Activated T-helper 1 cell treated with anti-CD3 and anti-CD28 coated beads, Interleukin-2, amount 50 U/mL, for 16 hours (primary cell): ENCODE measurements around the gene SLCO2A1.

Source experiments
- DNase-seq, 2 donors: peaks; one replicate each; pipeline ENCODE4 v3.0.0-alpha.2; 2020; ENCODE audit warnings: low read depth in 1 of 2, low spot score in 1 of 2

SLCO2A1 gene

DNA sequence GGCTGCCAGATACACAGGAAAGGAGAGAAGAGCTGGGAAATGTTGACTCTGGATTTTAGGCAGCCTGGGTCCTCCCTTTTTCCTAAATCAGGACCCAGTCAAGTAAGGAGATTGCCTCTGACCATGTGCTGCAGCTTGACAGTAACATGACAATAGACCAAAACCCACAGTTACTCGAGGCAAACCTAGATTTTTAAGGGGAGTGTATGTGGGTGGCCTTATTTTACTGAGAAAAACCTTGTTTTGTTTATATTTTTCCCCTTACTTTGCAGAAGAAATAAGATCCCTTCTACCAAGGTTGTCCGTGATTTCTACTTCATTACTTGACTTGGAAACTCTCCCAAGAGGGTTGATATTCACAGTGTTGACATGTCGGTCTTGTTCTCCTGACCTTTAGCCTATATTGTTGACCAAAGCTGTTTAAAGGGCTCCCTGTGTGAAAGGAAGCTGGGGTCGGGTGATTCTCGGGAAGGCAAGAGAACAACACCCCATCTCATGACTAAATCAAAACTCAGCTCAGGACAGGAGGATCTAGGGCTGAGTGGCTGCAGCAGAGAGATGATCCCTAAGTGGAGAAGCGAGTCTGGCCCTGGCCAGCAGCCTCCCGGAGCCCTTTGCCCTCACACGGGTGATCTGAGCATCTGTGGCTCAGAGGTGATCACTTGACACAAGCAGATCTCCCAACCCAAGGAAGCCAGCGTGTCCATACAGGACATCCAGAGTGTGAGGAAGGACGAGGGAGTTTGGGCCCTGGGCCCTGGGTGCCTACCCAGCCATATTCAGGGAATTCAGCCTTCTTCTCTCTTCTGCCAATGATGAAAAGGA is 31.0 kb upstream of the SLCO2A1 start:
- DNase-seq, result no peak

DNA sequence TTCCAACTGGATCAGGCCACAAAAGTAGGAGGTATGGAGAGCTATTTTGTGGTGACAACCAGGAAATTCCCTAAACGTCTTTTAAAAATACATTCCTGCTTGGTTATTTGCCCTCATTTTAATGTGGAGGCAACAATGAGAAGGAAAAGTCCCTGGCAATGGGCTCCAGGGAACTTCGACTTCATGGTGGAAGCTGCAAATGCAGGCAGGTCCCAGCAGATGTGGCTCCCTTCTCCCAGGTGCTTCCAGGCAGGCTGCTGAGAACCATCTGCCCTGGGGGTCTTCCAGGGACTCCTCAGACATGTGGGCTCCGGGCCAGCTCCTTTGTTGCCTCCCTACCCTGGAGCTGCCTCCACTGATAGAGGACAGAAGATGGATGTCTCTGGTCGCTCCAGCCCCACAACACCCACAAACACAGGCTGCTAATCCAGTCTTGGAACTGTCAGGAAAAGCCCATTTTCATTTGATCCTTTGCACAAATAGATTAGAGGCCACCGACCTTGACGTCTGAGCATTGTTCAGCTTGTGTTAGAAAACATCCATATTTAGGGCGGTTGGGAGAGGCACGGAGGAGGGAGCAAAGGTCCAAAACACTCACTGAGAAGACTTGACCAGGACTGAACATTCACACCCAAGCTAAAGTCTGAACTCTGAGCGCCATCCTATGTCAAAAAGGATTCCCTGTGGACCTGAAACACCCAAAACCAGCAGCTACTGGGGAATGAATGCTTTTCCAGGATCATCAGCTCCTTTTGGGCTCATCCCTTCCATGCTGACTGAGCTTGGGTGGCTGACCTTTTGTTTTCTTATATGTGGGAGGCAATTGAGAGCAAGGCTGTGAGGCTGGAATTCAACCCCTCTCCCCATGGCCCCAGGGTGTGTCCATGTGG is 30.2 kb upstream of the SLCO2A1 start:
- no peak for DNase-seq

DNA sequence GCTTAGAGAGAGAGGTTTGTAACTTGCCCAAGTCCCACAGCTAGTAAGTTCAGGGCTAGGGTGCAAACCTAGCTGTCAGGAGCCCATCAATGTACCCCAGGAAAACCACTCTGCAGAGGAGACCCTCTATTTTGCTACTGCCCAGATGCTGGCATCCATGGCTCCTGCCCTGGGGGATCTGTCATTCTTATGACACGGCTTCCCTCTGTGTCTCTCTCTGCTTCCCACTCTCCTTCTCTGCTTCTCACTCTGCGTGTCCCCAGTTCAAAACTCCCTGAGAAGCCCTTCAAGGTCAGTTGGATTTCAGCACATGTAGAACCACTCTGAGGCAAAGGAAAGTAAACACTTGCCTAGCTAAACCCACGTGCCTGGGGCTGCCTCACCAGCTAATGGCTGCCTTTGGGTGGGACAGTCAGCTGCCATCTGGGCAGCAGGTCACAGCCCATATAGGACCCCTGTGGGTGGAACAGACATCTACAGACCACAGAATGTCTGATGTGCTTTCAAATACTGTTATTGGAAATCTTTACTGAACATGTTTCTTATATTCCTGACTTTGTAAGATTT is 29.4 kb upstream of the SLCO2A1 start:
- no peak for DNase-seq

DNA sequence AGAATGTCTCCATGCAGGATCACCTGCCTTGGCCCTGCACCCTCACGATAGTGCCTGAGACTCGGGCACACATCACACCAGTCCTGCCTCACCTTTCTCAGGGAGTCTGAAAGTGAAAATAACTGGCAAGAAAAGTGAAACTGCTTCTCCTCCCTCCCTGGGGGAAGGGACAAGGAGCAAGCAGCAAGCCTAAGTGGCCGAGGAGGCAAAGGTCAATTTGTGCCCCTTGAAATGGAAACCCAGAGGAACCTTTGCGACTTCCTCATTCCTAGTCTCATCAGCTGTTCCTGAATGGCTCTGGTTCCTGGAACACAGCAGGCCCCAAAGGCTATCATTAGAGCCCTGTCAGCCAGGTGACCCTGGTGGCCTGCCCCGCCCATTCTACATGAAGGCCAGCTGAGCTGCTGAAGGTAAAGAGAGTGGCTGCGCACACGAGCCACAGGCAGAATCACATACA is 28.0 kb upstream of the SLCO2A1 start:
- no peak for DNase-seq

DNA sequence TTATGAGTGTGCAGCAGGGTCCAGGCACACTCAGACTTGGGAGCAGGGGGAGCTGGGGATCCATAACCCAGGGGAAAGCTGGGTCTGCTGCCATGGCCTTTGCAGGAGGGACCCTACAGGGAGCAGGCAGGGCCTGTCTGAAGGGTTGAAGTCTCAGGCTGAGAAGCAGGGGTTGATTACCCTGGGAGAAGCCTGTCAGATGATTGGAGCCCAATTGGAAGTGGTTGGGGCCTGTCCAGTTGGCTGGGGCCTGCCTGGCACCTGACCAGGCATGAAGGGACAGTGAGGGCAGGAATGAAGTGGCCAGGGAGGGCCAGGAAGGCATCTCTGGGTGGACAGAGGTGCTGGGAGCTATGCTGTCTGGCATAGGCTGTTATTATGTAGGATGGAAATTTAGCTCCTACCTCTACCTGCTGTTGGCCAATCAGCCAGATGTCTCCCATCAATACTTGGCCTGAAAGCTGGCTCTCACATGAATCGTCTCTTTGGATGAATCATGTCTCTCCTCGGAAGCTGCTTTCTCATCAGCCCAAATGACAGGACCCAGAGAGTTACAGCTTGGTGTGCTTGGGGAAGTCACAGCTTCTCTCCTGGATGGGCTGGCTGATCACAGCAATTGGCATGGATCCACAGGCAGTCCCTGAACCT is 27.4 kb upstream of the SLCO2A1 start:
- no peak for DNase-seq

DNA sequence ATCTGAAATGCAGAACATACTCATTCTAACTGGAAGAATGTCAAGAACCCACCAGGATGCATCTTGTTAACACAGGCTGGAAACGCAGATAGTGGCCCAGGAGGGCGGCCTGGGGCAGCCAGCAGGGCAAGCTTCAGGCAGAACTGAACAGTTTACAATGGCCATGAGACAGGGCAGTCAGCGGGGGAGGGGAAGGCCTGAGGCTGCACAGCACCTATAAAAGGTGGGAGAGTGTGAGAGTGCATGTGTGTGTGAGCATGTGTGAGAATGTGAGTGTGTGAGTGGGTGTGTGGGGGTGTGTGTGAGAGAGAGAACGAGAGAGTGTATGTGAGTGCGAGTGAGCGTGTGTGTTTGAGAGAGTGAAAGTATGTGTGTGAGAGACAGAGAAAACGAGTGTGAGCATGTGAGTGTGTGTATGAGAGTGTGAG is 26.8 kb upstream of the SLCO2A1 start:
- DNase-seq, result no peak

DNA sequence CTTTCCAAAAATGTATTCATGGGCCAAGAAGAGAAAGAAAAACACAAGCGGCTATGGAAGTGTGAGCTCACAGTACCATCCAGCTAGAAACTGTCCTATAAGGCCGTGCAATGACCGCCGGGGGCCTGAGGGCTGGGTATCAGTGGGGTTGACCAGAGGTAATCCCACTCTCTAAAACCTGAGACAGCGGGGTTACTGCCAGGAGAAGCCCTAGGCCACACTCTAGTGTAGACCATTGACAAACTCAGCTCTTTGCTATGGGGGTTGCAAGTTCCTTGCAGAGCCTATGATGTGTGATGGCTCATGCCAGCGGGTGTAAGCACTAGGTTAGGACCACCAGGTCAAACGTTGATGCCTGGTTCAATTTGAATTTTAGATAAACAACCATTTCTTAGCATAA is 25.9 kb upstream of the SLCO2A1 start:
- DNase-seq, result no peak

DNA sequence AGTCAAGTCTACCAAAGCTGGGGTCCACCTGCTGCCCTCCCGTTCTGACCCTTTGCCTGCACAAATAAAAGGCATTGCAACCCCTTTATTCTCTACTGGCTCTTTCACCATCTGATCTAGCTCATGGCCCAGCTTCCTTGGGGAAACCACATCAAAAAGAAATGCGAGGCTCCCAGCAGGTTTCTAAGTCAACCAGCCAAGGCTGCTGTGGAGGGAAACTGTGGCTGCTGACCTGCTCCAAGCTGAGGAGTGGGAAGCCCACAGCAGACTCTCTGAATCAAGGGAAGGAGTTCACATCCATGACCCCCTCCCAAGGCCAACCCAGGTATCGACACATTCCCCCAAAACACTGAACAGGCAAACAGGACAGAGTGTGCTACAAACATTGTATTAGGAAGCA is 25.2 kb upstream of the SLCO2A1 start:
- DNase-seq, result no peak

DNA sequence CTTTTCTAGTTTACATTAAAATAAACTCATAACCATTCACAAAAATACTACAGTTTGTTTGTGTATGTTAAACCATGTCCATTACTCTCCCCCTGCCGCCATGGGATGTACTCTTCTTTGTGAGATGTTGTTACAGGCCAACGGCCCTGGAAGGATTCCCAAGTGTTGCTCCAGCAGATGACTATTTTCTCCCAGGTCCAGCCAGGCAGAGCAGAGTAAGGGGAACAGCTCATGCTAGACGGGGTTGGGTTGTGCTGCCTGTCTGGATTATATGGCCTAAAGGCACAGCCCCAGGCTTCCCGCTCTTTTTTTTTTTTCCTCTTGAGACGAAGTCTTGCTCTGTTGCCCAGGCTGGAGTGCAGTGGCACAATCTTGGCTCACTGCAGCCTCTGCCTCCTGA is 24.5 kb upstream of the SLCO2A1 start:
- no peak for DNase-seq

DNA sequence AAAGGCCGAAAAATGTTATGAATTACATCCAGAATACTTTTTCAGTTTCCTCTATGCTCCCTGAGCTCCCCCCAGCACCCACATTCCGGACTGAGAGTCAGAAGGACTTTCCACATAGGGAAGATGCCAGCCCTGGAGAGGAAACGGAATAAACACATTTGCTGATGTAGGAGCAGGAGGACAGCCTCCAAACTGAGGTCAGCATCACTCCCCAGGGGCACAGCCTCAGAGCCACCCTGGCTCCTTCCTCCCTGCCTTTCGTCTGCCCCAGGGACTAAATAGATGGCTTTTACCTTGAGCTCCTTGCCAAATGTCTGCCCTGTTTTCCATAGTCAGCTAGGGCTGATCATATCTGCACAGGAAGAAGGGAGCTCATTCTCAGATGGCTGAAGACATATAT is 22.6 kb upstream of the SLCO2A1 start:
- no peak for DNase-seq

DNA sequence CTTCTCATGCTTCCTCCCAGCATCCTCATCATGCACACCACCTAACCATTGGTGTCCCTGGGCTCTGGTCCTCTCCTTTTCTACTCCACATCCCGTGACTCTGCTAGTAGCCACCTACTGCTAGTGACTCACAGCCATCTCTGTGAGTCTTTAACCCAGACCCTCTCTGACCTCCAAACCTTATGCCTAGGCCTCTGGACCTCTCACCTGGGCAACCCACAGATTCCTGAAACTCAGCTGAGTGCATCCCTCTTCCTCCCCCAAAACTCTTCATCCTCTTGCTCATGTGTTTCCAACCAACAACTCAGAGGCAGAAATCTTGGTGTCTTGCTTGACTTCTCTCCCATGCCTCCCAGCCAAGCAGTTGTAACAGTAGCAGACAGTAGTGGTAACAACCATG is 20.0 kb upstream of the SLCO2A1 start:
- no peak for DNase-seq

DNA sequence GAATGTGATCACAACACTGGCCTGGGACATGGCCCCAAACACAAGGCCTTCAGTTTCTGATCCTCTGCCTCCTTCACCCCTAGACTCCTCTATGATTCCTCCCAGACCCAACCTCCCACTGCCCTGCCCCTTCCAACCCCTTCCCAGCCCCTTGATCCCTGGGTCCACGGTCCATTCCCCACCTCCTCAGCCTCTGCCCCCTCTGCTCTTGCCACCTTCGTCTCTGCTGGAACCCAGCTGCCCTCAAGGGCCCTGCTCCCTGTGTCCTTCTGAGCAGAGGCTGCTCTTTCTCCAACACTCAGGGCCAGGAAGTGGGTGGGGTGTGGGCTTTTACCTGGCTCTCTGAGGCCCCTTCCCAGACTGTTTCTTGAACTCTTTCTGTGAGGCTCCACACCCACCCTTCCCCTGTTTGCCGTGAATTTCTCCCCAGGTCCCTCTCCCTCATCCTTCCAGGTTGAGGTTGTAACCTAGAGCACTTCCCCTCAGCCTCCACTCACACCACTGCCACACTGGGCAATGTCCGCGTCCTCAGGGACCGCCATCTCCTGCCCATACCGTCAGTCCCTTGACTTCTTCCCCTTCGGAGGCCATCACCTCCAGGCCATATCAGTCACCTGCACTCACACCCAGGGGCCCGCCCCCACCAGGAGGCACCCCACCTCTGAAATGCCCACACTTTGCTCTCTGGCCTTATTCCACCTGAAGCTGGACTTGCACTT is 18.7 kb upstream of the SLCO2A1 start:
- DNase-seq, result no peak

DNA sequence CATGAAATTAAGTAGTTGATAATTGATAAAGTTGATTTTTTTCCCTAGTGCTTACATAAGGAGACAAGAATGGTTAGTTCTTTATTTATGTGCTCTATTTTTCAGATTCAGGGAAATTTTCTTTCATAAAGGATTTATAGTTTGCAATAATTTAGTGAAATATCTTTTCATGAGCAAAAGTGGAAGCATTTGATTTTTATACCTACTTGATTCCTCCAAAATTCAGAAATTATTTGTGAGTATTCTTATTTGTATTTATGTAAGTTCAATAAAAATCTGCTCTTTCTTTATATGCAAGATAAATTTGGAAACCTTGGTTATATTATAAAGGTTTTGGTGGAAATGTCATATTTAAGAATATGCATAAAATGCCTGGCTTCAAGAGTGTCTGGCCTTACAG is 14.7 kb upstream of the SLCO2A1 start:
- no peak for DNase-seq

DNA sequence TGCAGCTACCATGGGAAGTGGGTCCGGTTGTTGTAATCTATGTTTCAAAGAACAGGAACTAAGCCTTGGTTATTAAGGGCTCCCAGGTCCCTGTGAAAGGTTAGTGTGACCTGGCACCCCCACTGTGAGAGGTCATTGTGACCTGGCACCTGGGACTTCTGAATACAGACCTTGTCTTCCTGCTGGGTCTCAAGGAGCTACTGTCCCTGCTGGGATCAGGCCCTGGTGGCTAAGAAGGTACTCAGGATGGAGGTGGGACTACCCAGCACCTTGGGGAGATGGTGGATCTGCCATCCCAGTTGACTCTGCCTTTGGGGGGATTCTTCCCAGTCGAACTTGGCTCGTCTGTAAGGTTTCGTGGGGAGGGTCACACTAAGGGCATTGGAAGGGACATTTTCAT is 10.3 kb upstream of the SLCO2A1 start:
- DNase-seq, result no peak

DNA sequence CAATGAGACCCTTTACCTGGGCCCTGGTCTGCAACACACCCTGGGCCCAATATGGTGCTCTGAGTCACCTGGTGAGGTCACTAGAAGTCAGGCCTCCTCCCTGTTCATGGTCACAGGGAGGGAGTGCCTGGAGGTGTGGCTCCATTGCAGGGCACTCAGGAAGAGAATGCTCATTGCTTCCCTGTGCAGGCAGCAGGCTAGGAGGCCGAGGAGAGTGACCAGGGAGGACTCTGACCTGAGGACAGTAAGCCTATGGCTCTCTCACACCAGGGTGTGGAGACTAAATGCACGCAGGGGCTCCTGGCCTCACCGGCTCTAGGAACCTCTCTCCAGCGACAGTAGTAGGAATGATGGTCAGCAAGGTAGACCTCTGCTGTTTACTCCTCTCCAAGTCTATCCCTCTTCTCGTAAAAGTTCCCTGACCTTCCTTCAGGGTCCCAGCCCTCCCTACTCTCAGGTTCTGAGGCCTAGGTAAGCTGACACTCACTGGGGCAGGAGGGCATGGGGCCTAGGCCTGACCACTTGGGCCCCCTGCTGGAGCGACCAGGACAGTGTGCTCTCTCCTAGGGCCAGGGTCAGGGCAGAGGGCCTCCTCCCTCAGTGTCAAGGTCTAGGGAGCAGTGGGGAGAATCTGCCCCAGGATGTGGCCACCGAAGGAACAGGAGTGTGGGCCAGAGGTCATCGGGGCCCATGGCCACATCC is 9.6 kb upstream of the SLCO2A1 start:
- no peak for DNase-seq

DNA sequence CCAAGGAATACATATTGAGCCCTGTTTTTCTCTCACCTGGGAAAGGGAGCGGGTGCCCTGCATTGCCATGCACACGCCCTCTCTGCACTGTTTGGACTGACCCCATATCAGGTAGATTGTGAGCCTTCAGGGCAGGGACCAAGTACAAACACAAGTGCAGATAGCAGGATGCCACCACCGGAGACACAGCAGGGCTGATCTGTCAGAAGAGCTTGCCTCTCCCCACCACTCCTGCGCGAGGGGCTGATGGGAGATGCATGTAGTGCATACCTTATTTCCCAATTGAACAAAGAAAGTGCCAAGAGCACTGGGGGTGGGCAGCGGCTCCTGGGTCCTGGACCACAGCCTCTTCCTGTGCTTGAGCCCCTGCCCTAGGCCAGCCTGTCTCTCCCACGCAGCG is 9.0 kb upstream of the SLCO2A1 start:
- no peak for DNase-seq

DNA sequence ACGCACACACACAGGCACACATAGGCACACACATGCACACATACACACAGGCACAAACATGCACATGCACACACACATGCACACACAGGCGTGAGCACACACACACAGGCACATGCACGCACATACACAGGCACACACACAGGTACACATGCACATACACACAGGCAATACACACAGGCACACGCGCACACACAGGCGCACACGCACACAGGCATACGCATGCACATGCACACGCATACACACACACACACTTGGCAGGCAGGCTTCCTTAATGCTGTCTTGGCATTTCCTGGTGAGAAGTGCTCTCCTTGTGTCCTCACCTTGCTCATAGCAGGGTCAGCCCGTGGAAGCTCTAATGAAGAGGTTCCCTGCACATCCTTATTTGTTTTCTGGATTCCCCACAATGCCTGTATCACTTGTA is 8.4 kb upstream of the SLCO2A1 start:
- no peak for DNase-seq

DNA sequence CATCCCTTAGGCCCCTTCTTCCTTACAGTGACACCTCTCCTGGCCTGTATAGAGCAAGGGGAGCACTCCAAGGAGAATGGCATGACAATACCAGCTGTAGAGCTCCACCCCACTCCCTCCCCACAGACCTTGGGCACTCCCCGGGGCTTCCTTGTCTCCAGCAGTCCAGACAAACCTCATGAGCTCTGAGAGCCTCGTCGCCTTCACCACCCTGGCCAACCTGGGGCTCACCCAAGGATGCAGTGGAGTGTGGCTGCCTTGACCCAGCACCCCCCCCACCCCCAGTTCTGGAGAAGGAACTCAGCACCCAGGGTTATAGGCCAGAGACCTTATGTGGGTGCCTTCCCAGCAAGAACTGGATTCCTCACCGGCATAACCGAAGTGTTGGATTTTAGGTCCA is 7.4 kb upstream of the SLCO2A1 start:
- no peak for DNase-seq

DNA sequence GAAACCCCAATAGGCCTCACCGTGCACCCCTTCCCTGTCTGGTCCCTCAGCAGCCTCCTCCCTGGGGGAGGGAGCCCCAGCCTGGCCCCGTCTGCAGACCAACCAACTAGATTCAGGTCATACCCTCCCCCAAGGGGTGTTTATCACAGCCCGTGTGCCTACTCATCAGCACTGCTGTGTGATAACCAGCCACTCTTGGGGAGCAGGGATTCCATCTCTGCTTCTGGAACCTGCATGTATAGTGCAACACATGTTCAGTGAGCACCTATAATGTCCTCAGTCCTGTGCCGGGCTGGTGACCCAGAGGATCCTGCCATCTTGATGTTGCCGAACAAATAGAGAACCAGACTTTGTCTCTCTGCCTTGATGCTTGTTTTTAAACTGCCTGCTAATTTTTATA is 6.6 kb upstream of the SLCO2A1 start:
- DNase-seq, result no peak

DNA sequence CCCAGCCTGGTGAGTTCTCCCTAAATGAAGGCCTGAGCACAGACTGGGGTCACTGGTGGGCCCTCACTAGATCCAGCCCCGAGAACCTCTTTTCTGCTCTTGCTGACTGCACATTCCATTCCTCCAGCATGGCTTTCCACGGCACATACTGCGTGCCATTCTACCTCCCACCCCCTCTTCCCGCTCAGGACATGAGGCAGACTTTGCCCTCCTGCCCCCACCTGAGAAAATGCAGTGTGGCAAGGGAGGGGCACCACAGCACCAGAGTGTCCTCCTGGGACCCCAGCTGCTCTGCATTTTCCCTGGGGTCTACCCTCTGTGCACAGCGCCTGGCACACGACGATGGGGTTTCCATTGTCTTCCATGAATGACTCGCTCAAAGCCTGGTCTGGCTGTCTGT is 6.1 kb upstream of the SLCO2A1 start:
- DNase-seq, result no peak
